Liver (tissue), 9 donors: ENCODE measurements around the gene TMEM79. TPM values are rescaled to one million over a fixed set of nuclear protein-coding genes. Genes with fewer than 3 reads are reported as not detected.

Experiments
- DNase-seq: peaks from one replicate; pipeline ENCODE4 v3.0.0-alpha.2; 2017; ENCODE audit warnings: low spot score
- H3K27ac ChIP-seq, 2 donors: one replicate each; pipeline ENCODE4 v1.7.0; 2013; ENCODE audit warnings: inconsistent platforms in 2 of 2, low read length in 2 of 2, control low read depth in 1 of 2, low read depth in 1 of 2, mild to moderate bottlenecking in 1 of 2
- H3K27me3 ChIP-seq, 4 donors: one replicate each; pipeline versions ENCODE4 v1.6.1 to v1.7.0; 2013; ENCODE audit warnings: low read length in 3 of 4, inconsistent platforms in 1 of 4, mild to moderate bottlenecking in 1 of 4, moderate library complexity in 1 of 4; ENCODE audit not compliant: control insufficient read depth in 4 of 4, insufficient read depth in 4 of 4
- H3K36me3 ChIP-seq, 4 donors: one replicate each; pipeline versions ENCODE4 v1.6.1 to v1.7.0; 2013; ENCODE audit warnings: low read length in 3 of 4, mild to moderate bottlenecking in 3 of 4, low read depth in 1 of 4, moderate library complexity in 1 of 4; ENCODE audit not compliant: control insufficient read depth in 4 of 4, insufficient read depth in 3 of 4
- H3K4me1 ChIP-seq, 4 donors: one replicate each; pipeline versions ENCODE4 v1.6.1 to v1.7.0; 2013; ENCODE audit warnings: low read length in 3 of 4, mild to moderate bottlenecking in 3 of 4, moderate library complexity in 1 of 4; ENCODE audit not compliant: control insufficient read depth in 4 of 4, insufficient read depth in 4 of 4
- H3K4me3 ChIP-seq, 3 donors: one replicate each; pipeline versions ENCODE4 v1.6.1 to v1.7.0; 2013; ENCODE audit warnings: low read length in 3 of 3, control low read depth in 1 of 3, low read depth in 1 of 3, mild to moderate bottlenecking in 1 of 3
- H3K9ac ChIP-seq, 2 donors: one replicate each; pipeline ENCODE4 v1.7.0; 2013; ENCODE audit warnings: low read length in 2 of 2, mild to moderate bottlenecking in 2 of 2, moderate library complexity in 2 of 2, control low read depth in 1 of 2, low read depth in 1 of 2
- H3K9me3 ChIP-seq, 4 donors: one replicate each; pipeline versions ENCODE4 v1.6.1 to v1.7.0; 2013; ENCODE audit warnings: low read length in 3 of 4; ENCODE audit not compliant: control insufficient read depth in 4 of 4
- EGR1 ChIP-seq, 2 donors: IDR thresholded peaks; 2 replicates each; pipeline ENCODE4 v1.6.1; 2016 to 2018; ENCODE audit warnings: antibody characterized with exemption in 2 of 2, low read depth in 2 of 2
- FOXA1 ChIP-seq: IDR thresholded peaks from 2 replicates; pipeline ENCODE4 v1.6.1; 2016; ENCODE audit warnings: antibody characterized with exemption
- FOXA2 ChIP-seq: IDR thresholded peaks from 2 replicates; pipeline ENCODE4 v1.6.1; 2016; ENCODE audit warnings: antibody characterized with exemption
- GABPA ChIP-seq, 2 donors: IDR thresholded peaks in 1 of 2; conservative IDR thresholded peaks in 1 of 2; 2 replicates each; pipeline ENCODE4 v1.6.1; 2016; ENCODE audit warnings: antibody characterized with exemption in 2 of 2, mild to moderate bottlenecking in 1 of 2, moderate library complexity in 1 of 2
- HNF4A ChIP-seq, 2 donors: conservative IDR thresholded peaks; 2 replicates each; pipeline ENCODE4 v1.6.1; 2016; ENCODE audit warnings: antibody characterized with exemption in 2 of 2, mild to moderate bottlenecking in 2 of 2
- JUND ChIP-seq, 2 donors: IDR thresholded peaks; 2 replicates each; pipeline ENCODE4 v1.6.1; 2016; ENCODE audit warnings: antibody characterized with exemption in 2 of 2
- NR2F2 ChIP-seq: IDR thresholded peaks from 2 replicates; pipeline ENCODE4 v1.6.1; 2016; ENCODE audit warnings: antibody characterized with exemption
- RAD21 ChIP-seq, 2 donors: IDR thresholded peaks; 2 replicates each; pipeline ENCODE4 v1.6.1; 2016; ENCODE audit warnings: antibody characterized with exemption in 2 of 2, mild to moderate bottlenecking in 2 of 2
- RXRA ChIP-seq, 2 donors: IDR thresholded peaks; 2 replicates each; pipeline ENCODE4 v1.6.1; 2017 to 2018; ENCODE audit warnings: antibody characterized with exemption in 2 of 2, mild to moderate bottlenecking in 1 of 2
- SP1 ChIP-seq: IDR thresholded peaks from 2 replicates; pipeline ENCODE4 v1.6.1; 2018; ENCODE audit warnings: antibody characterized with exemption, mild to moderate bottlenecking
- TAF1 ChIP-seq: conservative IDR thresholded peaks from 2 replicates; pipeline ENCODE4 v1.6.1; 2016; ENCODE audit warnings: antibody characterized with exemption, mild to moderate bottlenecking
- YY1 ChIP-seq: IDR thresholded peaks from 2 replicates; pipeline ENCODE4 v1.6.1; 2016; ENCODE audit warnings: antibody characterized with exemption, mild to moderate bottlenecking
- WGBS: extraction: QIAGEN DNeasy Blood & Tissue Kit; methylation state at CpG from one replicate; pipeline ENCODE4 v1.1.7; 2013; 5-methylcytosine and 5-hydroxymethylcytosine counted together
- polyA plus RNA-seq, 2 donors: library from polyadenylated mRNA; stranded (reverse) in 1 of 2; unstranded in 1 of 2; fragments of 200-250 nt in 1 of 2; fragments of >200 nt in 1 of 2; fragmentation: Nextera tagmentation in 1 of 2; extraction: Ambion mirVana in 1 of 2; gene quantifications; one replicate each; pipeline versions ENCODE4 v1.2.1 to v1.2.3, GENCODE V29; 2013 to 2015
- total RNA-seq, 2 donors: library from RNA; depleted of rRNA; stranded (reverse); fragments of >200 nt; gene quantifications; one replicate each; pipeline ENCODE4 v1.2.3, GENCODE V29; 2014
- TF ChIP-seq, protein P1 (sequence below): IDR thresholded peaks from 2 replicates; pipeline ENCODE4 v1.6.1; 2016; ENCODE audit warnings: antibody characterized with exemption
- TF ChIP-seq, protein P2 (sequence below): fragments of 150-350 bp; IDR thresholded peaks from 2 replicates; pipeline ENCODE4 v1.5.1; 2017; ENCODE audit warnings: improper control_type of control experiment, low read depth, low read length; ENCODE audit not compliant: missing input control
- TF ChIP-seq, protein P3 (sequence below): IDR thresholded peaks from 2 replicates; pipeline ENCODE4 v1.6.1; 2016; ENCODE audit warnings: antibody characterized with exemption
- TF ChIP-seq, protein P4 (sequence below): IDR thresholded peaks from 2 replicates; pipeline ENCODE4 v1.6.1; 2016; ENCODE audit warnings: antibody characterized with exemption
- TF ChIP-seq, protein P5 (sequence below): IDR thresholded peaks from 2 replicates; pipeline ENCODE4 v1.6.1; 2016; ENCODE audit warnings: antibody characterized with exemption, mild to moderate bottlenecking
- donor health status: healthy.
- donor health status: healthy.
- donor health status: healthy.
- donor health status: healthy.
- donor health status: healthy.

TMEM79 gene
- total and polyA plus RNA-seq, 4 donors = 1.2 to 2.2 (median 1.6) TPM

DNA sequence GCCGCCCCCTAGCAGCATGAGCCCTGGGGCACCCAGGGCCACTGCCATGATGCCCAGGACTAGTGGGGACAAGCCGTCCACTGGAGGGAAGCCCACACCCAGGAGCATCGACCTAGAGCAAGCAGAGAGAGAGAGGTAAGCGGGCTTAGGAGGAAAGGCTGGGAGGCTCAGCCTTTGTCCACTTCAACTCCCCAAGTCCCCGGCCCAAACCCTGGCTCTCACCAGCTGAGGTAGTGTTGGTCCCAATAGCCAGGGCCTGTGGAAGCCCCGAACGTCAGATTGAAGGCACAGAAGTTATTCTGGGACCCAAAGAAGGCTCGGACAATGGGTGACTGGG is 8.9 kb downstream of the TMEM79 start:
- Histone ChIP-seq H3K36me3 (peaks cover 0 to 6% (median 2%) of the 10 kb centered on the region in 4 donors), H3K27ac (no peak overlapping the region), H3K4me3 (no peak overlapping the region), H3K9ac (no peak overlapping the region), H3K27me3 (no peaks in the 10 kb centered on the region), H3K9me3 (no peaks in the 10 kb centered on the region), H3K4me1 (peaks cover 18 to 54% (median 49%) of the 10 kb centered on the region in 4 donors)
- 82% methylated on average over 8 of the region's 8 CpGs for WGBS
- DNase-seq = no peak
- TF ChIP-seq, protein P1, sequence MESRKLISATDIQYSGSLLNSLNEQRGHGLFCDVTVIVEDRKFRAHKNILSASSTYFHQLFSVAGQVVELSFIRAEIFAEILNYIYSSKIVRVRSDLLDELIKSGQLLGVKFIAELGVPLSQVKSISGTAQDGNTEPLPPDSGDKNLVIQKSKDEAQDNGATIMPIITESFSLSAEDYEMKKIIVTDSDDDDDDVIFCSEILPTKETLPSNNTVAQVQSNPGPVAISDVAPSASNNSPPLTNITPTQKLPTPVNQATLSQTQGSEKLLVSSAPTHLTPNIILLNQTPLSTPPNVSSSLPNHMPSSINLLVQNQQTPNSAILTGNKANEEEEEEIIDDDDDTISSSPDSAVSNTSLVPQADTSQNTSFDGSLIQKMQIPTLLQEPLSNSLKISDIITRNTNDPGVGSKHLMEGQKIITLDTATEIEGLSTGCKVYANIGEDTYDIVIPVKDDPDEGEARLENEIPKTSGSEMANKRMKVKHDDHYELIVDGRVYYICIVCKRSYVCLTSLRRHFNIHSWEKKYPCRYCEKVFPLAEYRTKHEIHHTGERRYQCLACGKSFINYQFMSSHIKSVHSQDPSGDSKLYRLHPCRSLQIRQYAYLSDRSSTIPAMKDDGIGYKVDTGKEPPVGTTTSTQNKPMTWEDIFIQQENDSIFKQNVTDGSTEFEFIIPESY = no peak
- no peak for TF ChIP-seq YY1
- TF ChIP-seq SP1 = no peak
- TF ChIP-seq FOXA1 = no peak
- TF ChIP-seq, protein P2, sequence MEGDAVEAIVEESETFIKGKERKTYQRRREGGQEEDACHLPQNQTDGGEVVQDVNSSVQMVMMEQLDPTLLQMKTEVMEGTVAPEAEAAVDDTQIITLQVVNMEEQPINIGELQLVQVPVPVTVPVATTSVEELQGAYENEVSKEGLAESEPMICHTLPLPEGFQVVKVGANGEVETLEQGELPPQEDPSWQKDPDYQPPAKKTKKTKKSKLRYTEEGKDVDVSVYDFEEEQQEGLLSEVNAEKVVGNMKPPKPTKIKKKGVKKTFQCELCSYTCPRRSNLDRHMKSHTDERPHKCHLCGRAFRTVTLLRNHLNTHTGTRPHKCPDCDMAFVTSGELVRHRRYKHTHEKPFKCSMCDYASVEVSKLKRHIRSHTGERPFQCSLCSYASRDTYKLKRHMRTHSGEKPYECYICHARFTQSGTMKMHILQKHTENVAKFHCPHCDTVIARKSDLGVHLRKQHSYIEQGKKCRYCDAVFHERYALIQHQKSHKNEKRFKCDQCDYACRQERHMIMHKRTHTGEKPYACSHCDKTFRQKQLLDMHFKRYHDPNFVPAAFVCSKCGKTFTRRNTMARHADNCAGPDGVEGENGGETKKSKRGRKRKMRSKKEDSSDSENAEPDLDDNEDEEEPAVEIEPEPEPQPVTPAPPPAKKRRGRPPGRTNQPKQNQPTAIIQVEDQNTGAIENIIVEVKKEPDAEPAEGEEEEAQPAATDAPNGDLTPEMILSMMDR = no peak
- no peak for TF ChIP-seq NR2F2
- no peak for TF ChIP-seq TAF1
- TF ChIP-seq FOXA2 = no peak
- TF ChIP-seq GABPA (IDR thresholded peaks at IDR 0.05 in 1 of 2, conservative IDR thresholded peaks at IDR 0.05 in 1 of 2) = no peak
- no peak for TF ChIP-seq RXRA (IDR thresholded peaks at IDR 0.05)
- no peak for TF ChIP-seq HNF4A (conservative IDR thresholded peaks at IDR 0.05)
- TF ChIP-seq EGR1 (IDR thresholded peaks at IDR 0.05; ENCODE audit: low read depth in 2 of 2) = no peak
- TF ChIP-seq RAD21 (IDR thresholded peaks at IDR 0.05) = no peak
- TF ChIP-seq, protein P3, sequence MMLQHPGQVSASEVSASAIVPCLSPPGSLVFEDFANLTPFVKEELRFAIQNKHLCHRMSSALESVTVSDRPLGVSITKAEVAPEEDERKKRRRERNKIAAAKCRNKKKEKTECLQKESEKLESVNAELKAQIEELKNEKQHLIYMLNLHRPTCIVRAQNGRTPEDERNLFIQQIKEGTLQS = no peak
- TF ChIP-seq, protein P4, sequence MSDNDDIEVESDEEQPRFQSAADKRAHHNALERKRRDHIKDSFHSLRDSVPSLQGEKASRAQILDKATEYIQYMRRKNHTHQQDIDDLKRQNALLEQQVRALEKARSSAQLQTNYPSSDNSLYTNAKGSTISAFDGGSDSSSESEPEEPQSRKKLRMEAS = no peak
- no peak for TF ChIP-seq JUND (IDR thresholded peaks at IDR 0.05)
- TF ChIP-seq, protein P5, sequence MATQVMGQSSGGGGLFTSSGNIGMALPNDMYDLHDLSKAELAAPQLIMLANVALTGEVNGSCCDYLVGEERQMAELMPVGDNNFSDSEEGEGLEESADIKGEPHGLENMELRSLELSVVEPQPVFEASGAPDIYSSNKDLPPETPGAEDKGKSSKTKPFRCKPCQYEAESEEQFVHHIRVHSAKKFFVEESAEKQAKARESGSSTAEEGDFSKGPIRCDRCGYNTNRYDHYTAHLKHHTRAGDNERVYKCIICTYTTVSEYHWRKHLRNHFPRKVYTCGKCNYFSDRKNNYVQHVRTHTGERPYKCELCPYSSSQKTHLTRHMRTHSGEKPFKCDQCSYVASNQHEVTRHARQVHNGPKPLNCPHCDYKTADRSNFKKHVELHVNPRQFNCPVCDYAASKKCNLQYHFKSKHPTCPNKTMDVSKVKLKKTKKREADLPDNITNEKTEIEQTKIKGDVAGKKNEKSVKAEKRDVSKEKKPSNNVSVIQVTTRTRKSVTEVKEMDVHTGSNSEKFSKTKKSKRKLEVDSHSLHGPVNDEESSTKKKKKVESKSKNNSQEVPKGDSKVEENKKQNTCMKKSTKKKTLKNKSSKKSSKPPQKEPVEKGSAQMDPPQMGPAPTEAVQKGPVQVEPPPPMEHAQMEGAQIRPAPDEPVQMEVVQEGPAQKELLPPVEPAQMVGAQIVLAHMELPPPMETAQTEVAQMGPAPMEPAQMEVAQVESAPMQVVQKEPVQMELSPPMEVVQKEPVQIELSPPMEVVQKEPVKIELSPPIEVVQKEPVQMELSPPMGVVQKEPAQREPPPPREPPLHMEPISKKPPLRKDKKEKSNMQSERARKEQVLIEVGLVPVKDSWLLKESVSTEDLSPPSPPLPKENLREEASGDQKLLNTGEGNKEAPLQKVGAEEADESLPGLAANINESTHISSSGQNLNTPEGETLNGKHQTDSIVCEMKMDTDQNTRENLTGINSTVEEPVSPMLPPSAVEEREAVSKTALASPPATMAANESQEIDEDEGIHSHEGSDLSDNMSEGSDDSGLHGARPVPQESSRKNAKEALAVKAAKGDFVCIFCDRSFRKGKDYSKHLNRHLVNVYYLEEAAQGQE = no peak

DNA sequence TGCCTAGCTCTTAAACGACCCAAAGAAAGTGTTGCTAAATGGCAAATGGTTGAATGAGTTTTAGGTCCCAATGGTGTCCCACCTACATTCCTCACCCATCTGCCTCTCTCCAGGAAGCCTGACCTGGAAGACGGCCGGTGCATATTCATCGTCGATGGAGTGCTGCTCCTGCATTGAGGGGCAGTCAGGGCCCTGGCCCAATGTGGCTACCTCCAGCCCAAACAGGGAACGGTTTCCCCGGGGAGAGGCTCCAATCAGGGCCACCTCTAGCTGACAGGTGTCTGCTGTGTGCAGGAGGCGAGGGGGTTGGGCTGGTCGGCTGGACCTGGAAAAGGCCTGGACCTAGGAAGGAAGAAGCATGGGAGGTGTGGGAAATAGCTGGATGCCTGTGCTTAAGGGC is 9.8 kb downstream of the TMEM79 start:
- Histone ChIP-seq H3K9ac (no peak overlapping the region), H3K4me1 (peaks cover 18 to 54% (median 49%) of the 10 kb centered on the region in 4 donors), H3K27me3 (no peaks in the 10 kb centered on the region), H3K27ac (no peak overlapping the region), H3K36me3 (peaks cover 0 to 6% (median 2%) of the 10 kb centered on the region in 4 donors), H3K4me3 (no peak overlapping the region), H3K9me3 (no peaks in the 10 kb centered on the region)
- no peak for TF ChIP-seq HNF4A (conservative IDR thresholded peaks at IDR 0.05)
- TF ChIP-seq, protein P1 = no peak
- no peak for TF ChIP-seq FOXA2
- TF ChIP-seq FOXA1 = no peak
- no peak for TF ChIP-seq TAF1
- 93% methylated on average over 9 of the region's 9 CpGs for WGBS
- no peak for DNase-seq
